ENCODE results near the gene CCDC92B.

The CCDC92B gene

DNA sequence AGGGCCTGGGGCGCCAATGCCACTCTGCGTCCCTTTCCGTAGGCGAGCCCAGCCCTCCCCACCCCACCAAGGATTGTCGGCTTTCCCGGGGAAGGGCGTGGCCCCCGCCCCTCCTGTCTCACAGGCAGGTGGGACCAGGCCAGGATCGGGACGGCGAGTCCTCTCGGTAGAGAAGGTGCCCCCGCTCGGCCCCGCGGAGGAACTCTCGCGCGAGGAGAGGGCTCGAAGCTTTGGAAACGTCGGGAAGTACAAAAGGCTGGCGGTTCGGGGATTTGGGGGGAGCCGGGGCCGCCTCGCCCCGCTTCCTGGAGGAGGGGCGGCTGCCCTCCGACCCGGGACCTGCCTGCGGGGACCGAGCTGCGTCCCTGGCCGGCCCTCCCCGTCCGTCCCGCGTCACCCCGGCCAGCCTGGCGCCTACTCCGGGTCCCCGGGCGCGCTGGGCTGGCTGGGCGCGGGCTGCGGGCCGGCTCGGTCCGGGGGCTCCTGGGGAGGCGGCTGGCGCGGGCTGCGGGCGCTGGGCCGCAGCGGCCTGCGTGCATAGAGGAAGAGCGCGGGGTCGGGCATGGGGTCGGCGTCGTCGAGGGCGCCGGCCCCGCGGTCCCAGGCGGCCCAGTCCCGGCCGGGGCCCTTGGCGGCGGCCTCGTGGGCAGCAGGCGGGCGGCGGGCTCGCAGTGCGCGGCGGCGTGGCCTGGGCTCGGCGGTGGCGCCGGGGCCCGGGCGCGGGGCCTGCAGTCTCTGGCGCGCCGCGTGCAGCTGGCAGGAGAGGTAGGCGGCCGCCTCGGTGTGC is 25.3 kb downstream of the CCDC92B start:
- no peak overlapping the region for H3K4me3 ChIP-seq (replicated peaks in 1 of 2; ENCODE audit: low read depth in 2 of 2, low read length in 2 of 2)
- no peak for DNase-seq (ENCODE audit: low read depth in 2 of 2)
- TF ChIP-seq CTCF (IDR thresholded peaks at IDR 0.05; ENCODE audit: low read depth, low read length): no peak

DNA sequence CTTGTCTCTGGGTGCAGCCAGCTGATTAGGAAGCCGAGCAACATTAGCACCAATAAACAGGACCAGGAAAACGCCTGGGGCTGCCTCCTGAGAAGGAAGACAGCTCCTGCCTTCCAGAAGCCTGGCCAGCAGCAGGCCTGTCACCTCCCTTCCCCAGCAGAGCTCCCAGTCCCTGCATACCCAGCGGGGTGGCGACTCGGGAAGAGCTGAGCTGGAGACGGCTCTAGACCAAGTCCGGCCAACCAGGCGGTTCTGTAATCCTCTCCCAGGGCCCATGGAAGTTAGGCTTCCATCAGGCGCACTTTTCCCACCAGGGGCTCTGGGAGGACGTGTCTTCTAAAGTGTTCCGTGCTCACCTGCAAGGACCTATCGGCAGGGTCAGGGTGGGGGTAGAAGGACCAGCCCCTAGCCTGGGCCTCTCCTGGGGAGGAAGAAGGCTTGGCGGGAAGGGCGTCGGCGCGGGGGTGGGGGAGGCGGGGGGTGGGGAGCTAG is 25.9 kb downstream of the CCDC92B start:
- DNase-seq (ENCODE audit: low read depth in 2 of 2): no peak
- no peak for TF ChIP-seq CTCF (IDR thresholded peaks at IDR 0.05; ENCODE audit: low read depth, low read length)
- H3K4me3 ChIP-seq (replicated peaks in 1 of 2; ENCODE audit: low read depth in 2 of 2, low read length in 2 of 2): no peak overlapping the region

- no peak overlapping the region for H3K4me3 ChIP-seq (replicated peaks in 1 of 2; ENCODE audit: low read depth in 2 of 2, low read length in 2 of 2)
- TF ChIP-seq CTCF (IDR thresholded peaks at IDR 0.05; ENCODE audit: low read depth, low read length): no peak
- no peak for DNase-seq (ENCODE audit: low read depth in 2 of 2)
Measured at GRCh38 chr17:2722611-2723010, 26.8 kb downstream of the CCDC92B start.

GRCh38 chr17:2721603-2722002 is 27.8 kb downstream of the CCDC92B start:
- DNase-seq (ENCODE audit: low read depth in 2 of 2): no peak
- H3K4me3 ChIP-seq (replicated peaks in 1 of 2; ENCODE audit: low read depth in 2 of 2, low read length in 2 of 2): no peak overlapping the region
- TF ChIP-seq CTCF (IDR thresholded peaks at IDR 0.05; ENCODE audit: low read depth, low read length): no peak

GRCh38 chr17:2719861-2720260 is 29.6 kb downstream of the CCDC92B start:
- no peak for DNase-seq (ENCODE audit: low read depth in 2 of 2)
- TF ChIP-seq CTCF (IDR thresholded peaks at IDR 0.05; ENCODE audit: low read depth, low read length): no peak
- no peak overlapping the region for H3K4me3 ChIP-seq (replicated peaks in 1 of 2; ENCODE audit: low read depth in 2 of 2, low read length in 2 of 2)

GRCh38 chr17:2718150-2718938 is 31.1 kb downstream of the CCDC92B start:
- H3K4me3 ChIP-seq (replicated peaks in 1 of 2; ENCODE audit: low read depth in 2 of 2, low read length in 2 of 2): no peak overlapping the region
- no peak for TF ChIP-seq CTCF (IDR thresholded peaks at IDR 0.05; ENCODE audit: low read depth, low read length)

More at GRCh38 chr17:2718150-2718938, 31.1 kb downstream of the CCDC92B start:
- peak in 1 of 2 donors; percentile 30 for DNase-seq (ENCODE audit: low read depth in 2 of 2)

Data from cardiac fibroblast (primary cell).